Frontal cortex (tissue), 4 donors: ENCODE data around the gene PPP1R12A. TPM values are rescaled to one million over a fixed set of nuclear protein-coding genes. Genes with fewer than 3 reads are reported as not detected.
"Not testable (repeated sequence)": the region's sequence is repeated elsewhere in the genome, so short reads cannot be mapped to it uniquely, and the experiment has no call there.

ENCODE experiments used
- DNase-seq, 2 donors: peaks; one replicate each; pipeline ENCODE4 v3.0.0; 2012; ENCODE audit warnings: low spot score in 2 of 2
- FAIRE-seq: peaks from 2 replicates; lab custom pipeline; 2012; peaks lifted over from hg19 to GRCh38; lab: Jason Lieb, UNC
- total RNA-seq: library from RNA; depleted of rRNA; stranded (reverse); fragments of >200 nt; gene quantifications from one replicate; pipeline ENCODE4 v1.2.3, GENCODE V29; 2014
- donor health status: control.
- donor health status: control.
- donor health status: control.

PPP1R12A gene
- 181 TPM for total RNA-seq

DNA sequence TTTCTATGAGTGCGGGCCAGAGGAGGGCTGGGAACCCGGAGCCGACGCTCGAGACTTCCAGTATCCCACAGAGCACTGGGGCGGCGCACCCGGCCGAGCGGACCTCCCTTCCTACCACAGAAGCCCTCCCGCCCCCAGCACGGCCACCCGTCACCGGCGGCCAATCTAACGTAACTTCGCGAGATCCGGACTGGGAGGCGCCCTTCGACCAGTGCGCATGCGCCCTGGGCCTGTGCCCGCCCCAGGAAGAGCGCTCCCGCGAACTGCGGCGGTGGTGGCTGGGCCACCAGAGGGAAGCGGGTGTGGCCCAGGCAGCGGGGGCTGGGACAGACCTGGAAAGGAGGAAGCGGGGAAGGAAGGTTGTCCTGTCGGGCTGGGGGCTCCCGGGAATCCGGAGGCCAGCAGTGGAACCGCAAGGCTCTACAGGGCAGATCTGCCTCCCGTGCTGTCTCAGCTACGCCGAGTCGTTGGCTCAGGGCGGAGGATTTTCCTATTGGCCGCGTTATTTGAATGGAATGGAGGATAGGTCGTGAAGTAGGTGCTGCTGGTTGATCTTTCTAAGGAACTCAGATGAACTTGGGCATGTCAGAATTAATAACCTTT lies at the start of gene PPP1R12A:
PPP1R12A (minus strand) TSS at position 77 of the 603 bp plus-strand sequence. CDS start 166 bp downstream, outside the sequence.
- no peak for FAIRE-seq
- peak; percentile 76 to 82 for DNase-seq

DNA sequence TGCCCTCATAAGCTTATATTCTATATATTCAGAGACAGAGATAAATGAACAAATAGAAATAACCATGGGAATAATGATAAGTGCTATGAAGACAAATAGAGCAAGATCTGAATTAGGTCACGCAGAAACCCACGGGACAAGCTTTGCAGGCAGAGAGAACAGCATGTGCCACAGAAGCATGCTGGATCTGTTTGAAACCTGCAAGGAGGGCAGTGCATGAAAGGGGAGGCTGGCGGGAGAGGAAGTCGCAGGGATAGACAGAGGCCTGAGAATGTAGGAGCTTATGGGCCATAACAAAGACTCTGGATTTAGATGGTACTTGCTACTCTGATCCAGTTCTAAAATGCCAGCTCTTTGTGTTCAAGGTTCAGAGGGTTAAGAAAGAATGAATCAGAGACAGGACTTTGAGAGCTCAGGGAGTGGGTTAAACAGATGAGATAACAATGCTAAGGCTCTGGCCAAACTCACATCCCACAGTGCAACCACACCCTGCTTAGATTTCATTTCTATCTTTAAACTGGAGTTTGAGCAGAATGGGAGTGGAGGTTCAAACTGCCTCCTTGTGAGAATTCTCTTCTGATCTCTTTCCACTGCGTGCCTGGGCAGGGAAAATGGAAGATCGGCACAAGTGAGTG lies 49.2 kb upstream of the PPP1R12A start:
- DNase-seq: no peak
- no peak for FAIRE-seq

DNA sequence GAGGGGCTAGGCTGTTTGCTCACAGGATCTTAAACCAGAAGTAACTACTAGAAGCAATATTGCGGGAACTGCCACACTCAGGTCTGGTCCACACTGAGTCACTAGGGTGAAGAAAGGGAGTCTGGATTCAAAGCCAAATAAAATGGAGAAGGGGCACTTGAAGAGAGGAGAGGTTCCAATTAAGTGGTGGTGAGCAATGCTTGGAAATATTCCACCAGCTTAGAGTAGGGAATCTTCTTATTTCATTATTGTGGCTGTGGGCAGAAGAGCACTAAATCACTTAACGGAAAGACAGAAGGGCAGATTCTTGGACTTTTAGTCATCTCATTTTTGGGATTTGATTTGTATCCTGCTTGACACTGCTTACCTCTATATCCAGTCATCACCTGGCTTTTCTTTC lies 48.6 kb upstream of the PPP1R12A start:
- FAIRE-seq: no peak
- DNase-seq: no peak

GRCh38 chr12:79982086-79983062 lies 47.5 kb upstream of the PPP1R12A start:
- no peak for FAIRE-seq
- no peak for DNase-seq

- no peak for DNase-seq
- no peak for FAIRE-seq
These were observed 43.8 kb upstream of the PPP1R12A start for GRCh38 chr12:79978692-79979091.

DNA sequence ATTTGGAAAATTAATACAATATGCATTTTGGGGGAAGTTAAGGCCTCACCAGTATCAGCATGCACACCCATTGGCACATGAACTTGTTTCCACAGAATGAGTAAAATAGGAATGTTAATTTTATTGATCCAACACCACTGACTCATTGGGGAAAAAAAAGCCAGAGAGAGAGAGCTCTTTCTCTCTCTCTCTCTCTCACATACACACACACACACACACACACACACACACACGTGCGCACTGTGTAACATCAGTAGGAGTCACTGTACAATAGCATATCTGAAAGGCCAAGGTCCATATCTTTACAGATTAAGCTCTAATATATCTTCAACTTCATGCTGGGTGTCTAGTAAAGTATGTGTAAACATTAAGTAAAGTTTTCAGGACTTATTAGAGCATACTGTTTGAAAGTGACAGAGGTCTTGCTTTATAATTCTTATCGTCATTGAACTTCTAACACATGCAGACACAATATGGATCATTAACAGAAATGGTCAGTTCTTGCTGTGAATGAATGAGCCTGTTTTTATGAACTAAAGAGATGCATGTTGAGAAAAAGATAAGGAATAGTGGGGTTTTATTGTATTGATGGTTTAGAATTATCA lies 43.1 kb upstream of the PPP1R12A start:
- FAIRE-seq: not testable (repeated sequence)

GRCh38 chr12:79975143-79975542 lies 40.2 kb upstream of the PPP1R12A start:
- FAIRE-seq: no peak
- no peak for DNase-seq

More for the DNA sequence above, 43.1 kb upstream of the PPP1R12A start:
- not testable (repeated sequence) for DNase-seq

DNA sequence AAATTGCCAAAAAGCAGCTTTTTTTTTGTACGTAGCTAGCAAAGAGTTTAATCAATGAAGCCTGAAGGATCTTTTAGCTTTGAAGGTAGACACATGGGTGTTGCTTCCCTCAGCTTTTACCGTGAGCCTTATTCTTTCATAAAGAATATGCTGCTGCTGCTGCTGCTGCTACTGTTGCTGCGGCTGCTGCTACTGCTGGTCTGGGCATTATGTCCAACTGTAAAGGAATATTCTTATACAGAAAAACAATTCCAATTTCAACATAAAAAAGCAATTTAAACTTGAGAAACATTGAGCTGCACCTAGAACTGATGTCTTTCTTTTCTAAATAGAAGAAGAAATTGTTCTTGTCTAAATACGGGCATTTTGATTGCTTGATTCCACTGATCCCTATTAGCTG lies 38.9 kb upstream of the PPP1R12A start:
- FAIRE-seq (no peak), DNase-seq (no peak)

- no peak for FAIRE-seq
- DNase-seq: no peak
These were observed 29.3 kb upstream of the PPP1R12A start for GRCh38 chr12:79964100-79964627.

GRCh38 chr12:79961411-79961810 lies 26.5 kb upstream of the PPP1R12A start:
- FAIRE-seq (no peak), DNase-seq (no peak)

DNA sequence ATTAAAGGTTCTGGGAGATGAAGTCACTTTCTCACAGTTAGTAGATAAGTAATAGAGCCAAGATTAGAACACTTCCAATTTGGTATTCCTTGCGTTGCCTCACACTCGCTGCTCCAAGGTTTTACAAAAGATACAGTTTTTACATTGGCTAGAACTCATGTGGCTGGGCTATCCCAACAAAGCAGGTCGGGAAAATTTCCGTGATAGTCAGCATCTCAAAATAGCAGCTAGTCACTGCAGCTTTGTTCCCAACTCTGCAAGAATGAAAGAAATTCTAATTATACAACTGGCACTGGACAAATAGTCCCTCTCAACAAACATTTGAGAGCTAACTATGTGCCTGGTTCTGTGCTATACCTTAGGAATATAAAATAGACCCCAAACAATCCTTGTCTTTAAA lies 24.6 kb upstream of the PPP1R12A start:
- FAIRE-seq (no peak), DNase-seq (peak in 1 of 2 donors; percentile 27)

GRCh38 chr12:79956896-79957295 lies 22.0 kb upstream of the PPP1R12A start:
- FAIRE-seq: no peak
- DNase-seq: no peak

GRCh38 chr12:79955561-79955960 lies 20.7 kb upstream of the PPP1R12A start:
- FAIRE-seq (no peak), DNase-seq (no peak)

DNA sequence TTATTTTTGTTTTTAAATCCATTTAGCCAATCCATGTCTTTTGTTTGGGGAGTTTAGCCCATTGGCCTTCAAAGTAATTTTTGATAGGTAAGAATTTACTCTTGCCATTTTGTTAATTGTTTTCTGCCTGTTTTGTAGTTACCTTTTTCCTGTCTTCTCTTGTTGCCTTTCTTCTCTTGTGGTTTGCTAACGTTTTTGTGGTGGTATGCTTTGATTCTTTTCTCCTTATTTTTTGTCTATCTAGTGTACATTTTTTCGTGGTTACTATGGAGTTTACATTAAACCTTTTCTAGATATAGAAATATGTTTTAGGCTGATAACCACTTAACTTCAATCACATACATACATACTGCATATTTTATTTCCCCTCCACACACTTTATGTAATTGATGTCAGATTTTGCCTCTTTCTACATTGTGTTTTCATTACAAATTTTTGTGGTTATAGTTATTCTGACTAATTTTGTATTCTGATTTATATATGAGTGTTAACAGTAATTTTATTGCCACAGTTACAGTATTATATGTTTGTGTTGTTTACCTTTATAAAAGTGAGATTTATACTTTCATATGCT lies 19.2 kb upstream of the PPP1R12A start:
- FAIRE-seq (no peak), DNase-seq (no peak)

DNA sequence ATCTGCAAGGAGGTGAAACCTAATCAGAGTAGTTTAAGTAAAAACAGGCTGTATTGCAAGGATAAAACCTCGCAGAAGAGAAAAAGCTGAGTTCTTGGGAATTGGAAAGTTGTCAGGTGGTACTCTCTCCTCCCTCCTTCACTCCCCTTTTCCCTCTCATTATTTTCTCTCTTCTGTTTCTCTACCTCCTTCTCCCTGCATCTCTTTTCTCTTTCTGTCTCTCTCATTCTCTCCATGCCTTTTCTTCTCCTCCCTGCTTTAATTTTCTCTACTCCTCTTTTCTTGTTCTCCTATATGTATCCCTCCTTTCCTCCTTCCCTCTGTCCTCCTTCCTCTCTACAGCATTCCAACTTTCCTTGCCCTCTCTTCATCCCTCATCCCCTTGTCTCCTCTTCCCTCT lies 14.2 kb upstream of the PPP1R12A start:
- FAIRE-seq (no peak), DNase-seq (no peak)

DNA sequence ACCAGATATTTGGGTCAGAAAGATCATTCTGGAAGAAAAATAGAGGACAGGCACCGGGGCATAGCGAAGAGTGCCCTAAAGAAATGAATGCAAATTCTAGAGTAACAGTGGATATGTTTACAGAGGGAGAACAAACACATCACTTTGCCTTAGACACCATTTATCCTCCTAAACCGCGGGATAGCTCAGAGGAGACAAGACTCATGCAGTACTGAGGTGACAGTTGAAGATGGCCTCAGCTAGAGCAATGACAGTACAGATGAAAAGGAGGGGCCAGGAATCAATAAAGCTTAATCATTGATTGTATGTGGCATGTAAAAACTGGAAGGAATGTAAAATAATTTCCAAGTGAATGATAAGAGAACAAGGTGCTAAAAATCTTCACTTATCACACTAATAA lies 10.5 kb upstream of the PPP1R12A start:
- DNase-seq (no peak), FAIRE-seq (no peak)

- DNase-seq: no peak
- FAIRE-seq: no peak
These were observed 9.7 kb upstream of the PPP1R12A start for GRCh38 chr12:79944565-79944964.

- FAIRE-seq, DNase-seq: not testable (repeated sequence)
These were observed 7.9 kb upstream of the PPP1R12A start for GRCh38 chr12:79942846-79943245.

DNA sequence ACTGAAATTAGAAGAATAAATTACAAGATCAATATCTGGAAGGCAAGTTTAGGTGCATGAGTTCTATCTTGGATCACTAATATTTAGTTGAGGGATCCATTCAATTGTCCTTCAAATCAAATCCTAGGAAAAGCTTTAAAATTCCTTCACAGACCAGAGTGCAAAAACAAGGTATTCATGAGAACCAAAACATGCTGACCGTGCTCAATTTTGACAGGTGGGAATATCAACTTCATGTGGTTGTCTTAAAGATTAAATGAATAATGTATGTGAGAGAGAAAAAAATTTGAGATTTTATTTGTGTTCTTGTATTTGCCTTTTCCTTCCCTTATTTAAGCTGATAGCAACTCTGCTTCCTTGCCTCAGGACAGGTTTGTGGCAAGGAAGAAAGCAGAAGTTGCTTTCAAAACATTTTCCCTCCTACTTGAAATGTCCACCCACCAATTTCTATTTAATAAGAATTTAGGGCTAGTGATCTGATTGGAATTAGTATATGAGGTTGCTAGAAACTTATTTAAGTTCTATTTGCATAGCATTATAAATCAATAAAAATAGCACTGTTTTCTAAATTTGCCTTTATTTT lies 4.9 kb upstream of the PPP1R12A start:
- DNase-seq (no peak), FAIRE-seq (no peak)
